Esophagus squamous epithelium (tissue), 5 donors: Measurements from ENCODE around the gene TMEM98. TPM values are rescaled to one million over a fixed set of nuclear protein-coding genes. Genes with fewer than 3 reads are reported as not detected.
"Not testable (repeated sequence)": the region's sequence is repeated elsewhere in the genome, so short reads cannot be mapped to it uniquely, and the experiment has no call there.

Experiments used
- DNase-seq: peaks from one replicate; lab custom pipeline; 2025; lab: John Stamatoyannopoulos, UW
- H3K27ac ChIP-seq, 4 donors: fragments of 200-600 bp; sonication (generic); one replicate each; pipeline ENCODE4 v1.5.1; 2016 to 2019; ENCODE audit warnings: mild to moderate bottlenecking in 1 of 4
- H3K27me3 ChIP-seq, 4 donors: fragments of 200-600 bp; sonication (generic); 1 replicate in 3 of 4; 2 replicates in 1 of 4; pipeline versions ENCODE4 v1.5.1 to v1.6.0; 2017 to 2021; ENCODE audit warnings: antibody characterized with exemption in 1 of 4
- H3K36me3 ChIP-seq, 3 donors: fragments of 200-600 bp; sonication (generic); one replicate each; pipeline ENCODE4 v1.5.1; 2016 to 2019
- H3K4me1 ChIP-seq, 3 donors: fragments of 200-600 bp; sonication (generic); one replicate each; pipeline ENCODE4 v1.5.1; 2017 to 2019
- H3K4me3 ChIP-seq, 4 donors: fragments of 200-600 bp; sonication (generic); 1 replicate in 3 of 4; 2 replicates in 1 of 4; pipeline ENCODE4 v1.5.1; 2016 to 2019; ENCODE audit warnings: mild to moderate bottlenecking in 2 of 4, moderate library complexity in 1 of 4
- H3K9me3 ChIP-seq, 3 donors: fragments of 200-600 bp; sonication (generic); one replicate each; pipeline ENCODE4 v1.5.1; 2016 to 2019
- CTCF ChIP-seq, 6 experiments: fragments of 450-650 bp in 4 of 6; fragments of 200-600 bp in 2 of 6; sonication (generic) in 2 of 6; IDR thresholded peaks; one replicate each; pipeline ENCODE4 v1.5.1; 2016 to 2019; ENCODE audit warnings: antibody characterized with exemption in 6 of 6, mild to moderate bottlenecking in 4 of 6, moderate library complexity in 4 of 6
- POLR2A ChIP-seq, 4 donors: fragments of 450-650 bp; IDR thresholded peaks; one replicate each; pipeline ENCODE4 v1.6.1; 2017; ENCODE audit warnings: antibody characterized with exemption in 4 of 4, mild to moderate bottlenecking in 4 of 4, moderate library complexity in 3 of 4
- WGBS, 2 donors: methylation state at CpG; one replicate each; pipeline ENCODE4 v1.1.5; 2018; 5-methylcytosine and 5-hydroxymethylcytosine counted together
- intact Hi-C: fragments of 100-400 bp; cut with DNase I; formaldehyde crosslinking; loops from one replicate; pipeline ENCODE4 v1.15.0; 2022
- total RNA-seq, 4 donors: library from RNA; depleted of rRNA; stranded (reverse); fragments of >200 nt; gene quantifications; one replicate each; pipeline ENCODE4 v1.1.0, GENCODE V29; 2016
- donor health status: DM: yes; HTN: yes; CAD: no.

Gene TMEM98
- total RNA-seq, 4 donors from 2014 or later, result 6.4 to 61.4 (median 27.8) TPM

GRCh38 chr17:32882029-32882428 lies 45.9 kb upstream of the TMEM98 start:
- 56 to 57% methylated on average over 6 of the region's 6 CpGs for WGBS, 2 donors
- intact Hi-C loops, result loop anchor here (5.0 kb wide), 1 partner anchor 100 kb away; no protein-coding TSS in a partner anchor
- TF ChIP-seq POLR2A (IDR thresholded peaks at IDR 0.05), result no peak
- TF ChIP-seq CTCF (IDR thresholded peaks at IDR 0.05), result no peak

GRCh38 chr17:32882734-32883133 lies 45.2 kb upstream of the TMEM98 start:
- no peaks in the 10 kb centered on the region for H3K27me3 ChIP-seq
- H3K27ac ChIP-seq, result no peak overlapping the region
- intact Hi-C loops, result loop anchor here (5.0 kb wide), 1 partner anchor 100 kb away; no protein-coding TSS in a partner anchor
- H3K36me3 ChIP-seq, result no peaks in the 10 kb centered on the region
- TF ChIP-seq CTCF (IDR thresholded peaks at IDR 0.05) (no peak), POLR2A (IDR thresholded peaks at IDR 0.05) (no peak)
- no peak overlapping the region for H3K4me3 ChIP-seq
- H3K4me1 ChIP-seq, result peaks cover 0 to 9% (median 6%) of the 10 kb centered on the region in 3 donors
- H3K9me3 ChIP-seq, result no peaks in the 10 kb centered on the region
- DNase-seq, result no peak
- 66 to 68% methylated on average over 4 of the region's 4 CpGs for WGBS, 2 donors

More at GRCh38 chr17:32882029-32882428, 45.9 kb upstream of the TMEM98 start:
- no peaks in the 10 kb centered on the region for H3K36me3 ChIP-seq
- H3K27ac ChIP-seq, result no peak overlapping the region
- DNase-seq, result no peak
- no peaks in the 10 kb centered on the region for H3K27me3 ChIP-seq
- H3K4me3 ChIP-seq, result no peak overlapping the region
- no peaks in the 10 kb centered on the region for H3K9me3 ChIP-seq
- H3K4me1 ChIP-seq, result peaks cover 3 to 14% (median 10%) of the 10 kb centered on the region in 3 donors

GRCh38 chr17:32886951-32887350 lies 41.0 kb upstream of the TMEM98 start:
- H3K36me3 ChIP-seq, DNase-seq, intact Hi-C loops, H3K27ac ChIP-seq, H3K9me3 ChIP-seq, H3K4me1 ChIP-seq, H3K27me3 ChIP-seq: not testable (repeated sequence)
- H3K4me3 ChIP-seq, result peak overlapping the region in 1 of 4 donors; percentile 16
- WGBS, 2 donors, result 76 to 86% methylated on average over 3 of the region's 16 CpGs

GRCh38 chr17:32887410-32887809 lies 40.5 kb upstream of the TMEM98 start:
- H3K36me3 ChIP-seq, H3K27me3 ChIP-seq, H3K4me1 ChIP-seq, intact Hi-C loops, H3K9me3 ChIP-seq, H3K4me3 ChIP-seq, H3K27ac ChIP-seq, DNase-seq: not testable (repeated sequence)
- no CpG with 5 or more reads among the region's 14 CpGs for WGBS, 2 donors

- Histone ChIP-seq H3K27ac (no peak overlapping the region), H3K9me3 (no peaks in the 10 kb centered on the region), H3K36me3 (no peaks in the 10 kb centered on the region), H3K4me1 (peaks cover 0 to 9% (median 0%) of the 10 kb centered on the region in 3 donors), H3K4me3 (no peak overlapping the region), H3K27me3 (no peaks in the 10 kb centered on the region)
- TF ChIP-seq POLR2A (IDR thresholded peaks at IDR 0.05) (no peak), CTCF (IDR thresholded peaks at IDR 0.05) (no peak)
- DNase-seq, result no peak
- intact Hi-C loops, result no loop called here
- 71 to 87% methylated on average over 4 of the region's 4 CpGs for WGBS, 2 donors
Measured at GRCh38 chr17:32894245-32894644, 33.7 kb upstream of the TMEM98 start.

GRCh38 chr17:32896647-32897258 lies 31.2 kb upstream of the TMEM98 start:
- peaks cover 0 to 9% (median 0%) of the 10 kb centered on the region in 3 donors for H3K4me1 ChIP-seq
- WGBS, 2 donors, result 30 to 57% methylated on average over 2 of the region's 2 CpGs
- H3K27ac ChIP-seq, result peak overlapping the region in 3 of 4 donors; percentile 2 to 50 (median 8)
- intact Hi-C loops, result no loop called here
- no peaks in the 10 kb centered on the region for H3K9me3 ChIP-seq
- DNase-seq, result no peak
- TF ChIP-seq POLR2A (IDR thresholded peaks at IDR 0.05) (no peak), CTCF (IDR thresholded peaks at IDR 0.05) (no peak)
- H3K4me3 ChIP-seq, result no peak overlapping the region
- no peaks in the 10 kb centered on the region for H3K27me3 ChIP-seq
- no peaks in the 10 kb centered on the region for H3K36me3 ChIP-seq
